HG03108 (cell line): ENCODE results near the gene NR2C2.

Experiments used
- ATAC-seq: cut with Tn5 transposase; IDR thresholded peaks from one replicate; pipeline ENCODE4 v1.9.1; 2021; ENCODE audit warnings: moderate library complexity; ENCODE audit not compliant: unreplicated experiment

Gene NR2C2

DNA sequence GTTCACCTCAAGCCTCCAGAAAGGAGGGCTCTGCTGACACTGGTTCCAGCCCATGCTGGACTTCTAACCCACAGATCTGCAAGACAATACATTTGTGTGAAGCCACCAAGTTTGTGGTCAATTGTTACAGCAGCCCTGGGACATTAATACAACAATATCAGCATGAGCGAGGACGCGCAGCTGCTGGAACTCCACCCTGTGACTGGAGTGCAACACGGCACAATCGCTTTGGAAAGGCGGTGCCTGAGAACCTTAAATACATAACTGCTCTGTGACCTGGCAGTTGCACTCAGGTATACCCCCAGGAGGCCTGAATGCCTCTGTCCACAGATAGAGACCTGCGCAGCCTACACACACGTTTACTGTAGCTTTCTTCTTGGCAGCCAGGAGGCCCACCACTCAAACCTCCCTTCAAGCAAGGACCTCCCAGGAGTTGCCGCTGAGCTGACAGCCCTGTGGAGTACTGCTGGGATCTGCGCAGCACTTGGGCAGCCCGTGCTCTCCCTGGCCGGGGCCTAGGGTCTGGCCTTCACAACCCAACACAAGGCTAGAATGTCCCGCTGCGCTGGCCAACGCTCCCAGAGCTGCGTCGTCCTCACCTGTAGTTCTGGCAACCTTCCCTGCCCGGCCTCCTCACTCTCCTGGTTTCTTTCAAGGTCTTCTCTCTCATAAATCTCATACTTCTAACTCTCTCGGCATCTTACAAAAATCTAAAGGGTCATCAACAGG is 109.5 kb downstream of the NR2C2 start:
- no peak for ATAC-seq

- no peak for ATAC-seq
These were observed 112.6 kb downstream of the NR2C2 start for GRCh38 chr3:15060029-15060428.

- ATAC-seq: no peak
These were observed 115.9 kb downstream of the NR2C2 start for GRCh38 chr3:15063238-15063637.

GRCh38 chr3:15063656-15064286 is 116.4 kb downstream of the NR2C2 start:
- ATAC-seq: no peak

- ATAC-seq: no peak
These were observed 117.0 kb downstream of the NR2C2 start for GRCh38 chr3:15064299-15064834.

- ATAC-seq: peak; percentile 99
These were observed 117.6 kb downstream of the NR2C2 start, which contains the start of gene MRPS25 for GRCh38 chr3:15064835-15065549. Gene MRPS25, minus strand, starts transcription at chr3:15065315. Its CDS starts 121 bp downstream, at chr3:15065194.

DNA sequence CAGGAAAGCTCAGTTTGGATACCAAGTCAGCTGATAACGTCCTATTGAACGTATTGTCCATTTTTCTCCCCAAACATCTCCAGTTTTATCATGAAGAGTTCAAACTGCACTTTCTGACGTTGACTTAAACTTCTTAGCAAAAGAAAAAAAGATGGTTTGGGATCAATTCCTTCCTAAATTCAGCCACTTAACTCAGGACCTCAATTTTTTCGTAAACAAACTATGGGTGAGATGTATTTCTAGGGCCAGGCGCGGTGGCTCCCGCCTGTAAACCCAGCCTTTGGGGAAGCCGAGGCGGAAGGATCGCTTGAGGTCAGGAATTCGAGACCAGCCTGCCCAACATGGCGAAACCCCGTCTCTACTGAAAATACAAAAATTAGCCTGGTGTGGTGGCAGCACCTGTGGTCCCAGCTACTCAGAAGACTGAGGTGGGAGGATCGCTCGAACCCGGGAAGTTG is 118.2 kb downstream of the NR2C2 start:
- ATAC-seq: no peak

GRCh38 chr3:15066467-15066866 is 119.1 kb downstream of the NR2C2 start:
- ATAC-seq: no peak

DNA sequence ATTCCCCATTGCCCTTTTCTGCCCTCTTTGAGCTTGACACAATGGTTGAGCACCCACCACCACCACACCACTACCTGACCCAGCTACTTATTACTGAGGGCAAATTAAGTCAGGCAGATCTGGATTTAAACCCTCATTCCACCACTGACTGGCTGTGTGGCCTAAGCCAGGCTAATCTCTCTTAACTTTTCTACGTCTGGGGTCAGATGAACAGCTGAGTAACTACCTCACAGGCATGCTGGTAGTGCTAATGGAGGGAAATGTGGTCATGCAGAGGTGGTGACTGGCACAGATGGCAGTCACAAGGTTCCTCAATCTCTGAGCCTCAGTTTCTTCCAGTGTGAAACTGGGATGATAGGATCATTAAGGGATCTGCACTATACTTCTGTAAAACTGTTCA is 122.1 kb downstream of the NR2C2 start:
- ATAC-seq: no peak

- no peak for ATAC-seq
These were observed 124.3 kb downstream of the NR2C2 start for GRCh38 chr3:15071699-15072098.

DNA sequence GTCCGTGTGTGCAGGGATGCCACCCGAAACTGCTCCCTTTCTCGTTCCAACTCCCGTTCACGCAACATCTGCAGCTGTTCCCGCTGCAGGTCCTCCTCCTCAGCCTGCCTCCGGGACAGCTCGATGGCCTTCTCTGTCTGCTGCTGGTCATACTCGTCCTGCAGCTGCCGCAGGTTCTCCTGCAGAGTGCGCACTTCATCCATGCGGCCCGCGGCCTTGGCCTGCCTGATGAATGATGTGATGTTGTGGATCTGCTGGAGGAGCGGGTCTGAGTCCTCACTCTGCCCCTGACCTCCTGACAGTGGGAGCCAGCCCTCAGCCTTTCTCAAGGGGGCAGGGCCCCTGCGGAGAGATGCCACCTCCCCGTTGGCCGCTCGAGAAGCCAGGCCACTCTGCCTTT is 127.1 kb downstream of the NR2C2 start:
- no peak for ATAC-seq

- no peak for ATAC-seq
These were observed 131.7 kb downstream of the NR2C2 start for GRCh38 chr3:15079091-15079490.

- ATAC-seq: no peak
These were observed 134.7 kb downstream of the NR2C2 start for GRCh38 chr3:15081960-15082664.

DNA sequence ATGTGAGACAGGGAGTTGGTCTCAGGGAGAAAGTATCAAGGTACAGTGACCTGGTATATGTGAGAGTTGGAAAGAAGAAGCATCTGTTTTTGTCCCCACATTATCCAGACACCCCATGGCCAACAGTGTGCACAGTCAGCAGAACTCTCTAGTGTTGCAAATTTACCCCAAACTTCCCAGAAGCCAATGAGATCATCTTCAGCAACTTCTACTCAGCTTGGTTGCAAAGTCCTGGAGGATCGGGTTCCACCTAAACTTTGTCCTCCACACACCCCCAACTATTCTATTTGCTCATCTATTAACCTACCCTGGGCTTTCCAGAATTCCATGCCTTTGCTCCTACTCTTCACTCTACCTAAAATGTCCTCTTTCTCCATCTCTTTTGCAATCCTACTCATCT is 135.9 kb downstream of the NR2C2 start:
- ATAC-seq: no peak

- ATAC-seq: no peak
These were observed 138.9 kb downstream of the NR2C2 start for GRCh38 chr3:15086263-15086662.

GRCh38 chr3:15086699-15087098 is 139.3 kb downstream of the NR2C2 start:
- no peak for ATAC-seq

- no peak for ATAC-seq
These were observed 141.8 kb downstream of the NR2C2 start for GRCh38 chr3:15089201-15089600.

DNA sequence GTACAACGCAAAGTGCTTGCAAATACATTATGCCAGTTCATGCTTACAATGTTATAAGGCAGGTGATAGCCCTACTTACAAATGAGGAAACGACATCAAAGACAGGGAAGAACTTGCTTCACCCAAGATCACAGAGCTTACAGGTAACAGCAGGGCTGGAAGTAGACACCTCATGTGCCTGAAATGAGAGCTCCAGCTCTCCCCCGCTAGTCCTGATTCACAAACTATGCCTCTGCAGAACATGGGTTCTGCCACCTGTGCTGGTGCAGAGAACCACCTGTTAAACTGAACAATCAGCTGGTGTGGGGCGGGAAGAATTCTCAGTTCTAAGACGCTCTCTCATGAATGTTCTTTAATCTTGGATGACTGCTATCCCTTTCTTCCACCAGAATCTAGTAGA is 144.2 kb downstream of the NR2C2 start:
- ATAC-seq: no peak

- no peak for ATAC-seq
These were observed 145.3 kb downstream of the NR2C2 start for GRCh38 chr3:15092686-15093085.

GRCh38 chr3:15094187-15094875 is 146.9 kb downstream of the NR2C2 start:
- ATAC-seq: no peak
